HG02678 (cell line): ENCODE data around the gene NDOR1.
"Not testable (repeated sequence)": the region's sequence is repeated elsewhere in the genome, so short reads cannot be mapped to it uniquely, and the experiment has no call there.

Experiments
- ATAC-seq: cut with Tn5 transposase; IDR thresholded peaks from one replicate; pipeline ENCODE4 v1.9.1; 2021; ENCODE audit warnings: mild to moderate bottlenecking, moderate library complexity; ENCODE audit not compliant: unreplicated experiment

NDOR1 gene

GRCh38 chr9:137255448-137256114 lies 50.1 kb downstream of the NDOR1 start:
- no peak for ATAC-seq

GRCh38 chr9:137256362-137256761 lies 50.9 kb downstream of the NDOR1 start:
- ATAC-seq, result no peak

GRCh38 chr9:137256856-137257255 lies 51.4 kb downstream of the NDOR1 start:
- ATAC-seq, result no peak

- ATAC-seq, result not testable (repeated sequence)
Measured at GRCh38 chr9:137262173-137262908, 56.8 kb downstream of the NDOR1 start.

GRCh38 chr9:137262909-137263285 lies 57.4 kb downstream of the NDOR1 start:
- no peak for ATAC-seq

GRCh38 chr9:137263506-137263905 lies 58.0 kb downstream of the NDOR1 start:
- ATAC-seq, result no peak

GRCh38 chr9:137264067-137264466 lies 58.6 kb downstream of the NDOR1 start:
- ATAC-seq, result no peak

- ATAC-seq, result no peak
Measured at GRCh38 chr9:137265496-137266161, 60.1 kb downstream of the NDOR1 start.

GRCh38 chr9:137266162-137266527 lies 60.6 kb downstream of the NDOR1 start:
- no peak for ATAC-seq
